H9 (cell line): ENCODE results near the gene ANTKMT. TPM values are rescaled to one million over a fixed set of nuclear protein-coding genes. Genes with fewer than 3 reads are reported as not detected.

Source experiments
- DNase-seq: peaks from one replicate; pipeline ENCODE4 v3.0.0-alpha.2; 2017
- H2AFZ ChIP-seq: one replicate; pipeline ENCODE4 v1.6.1; 2013; ENCODE audit warnings: mild to moderate bottlenecking, low read length, control low read depth, moderate library complexity
- H2AK5ac ChIP-seq: 2 replicates; pipeline ENCODE4 v1.6.1; 2013; ENCODE audit warnings: low read length, control low read depth, mixed read lengths; ENCODE audit not compliant: insufficient read length
- H2BK120ac ChIP-seq: one replicate; pipeline ENCODE4 v1.6.1; 2013; ENCODE audit warnings: low read depth, mild to moderate bottlenecking, low read length, control low read depth, inconsistent platforms; ENCODE audit not compliant: poor library complexity, severe bottlenecking
- H2BK12ac ChIP-seq: 2 replicates; pipeline ENCODE4 v1.6.1; 2013; ENCODE audit warnings: low read length, control low read depth, mixed read lengths, low read depth; ENCODE audit not compliant: insufficient read length
- H2BK15ac ChIP-seq: 2 replicates; pipeline ENCODE4 v1.6.1; 2013; ENCODE audit warnings: low read depth, low read length, control low read depth
- H2BK20ac ChIP-seq: one replicate; pipeline ENCODE4 v1.6.1; 2013; ENCODE audit warnings: low read depth, mild to moderate bottlenecking, low read length, control low read depth, inconsistent platforms; ENCODE audit not compliant: poor library complexity, severe bottlenecking
- H2BK5ac ChIP-seq: 2 replicates; pipeline ENCODE4 v1.6.1; 2013; ENCODE audit warnings: low read length, control low read depth, mixed read lengths; ENCODE audit not compliant: insufficient read length
- H3K14ac ChIP-seq: 2 replicates; pipeline ENCODE4 v1.6.1; 2013; ENCODE audit warnings: low read length, control low read depth; ENCODE audit not compliant: insufficient read depth
- H3K18ac ChIP-seq: 2 replicates; pipeline ENCODE4 v1.6.1; 2013; ENCODE audit warnings: low read depth, mild to moderate bottlenecking, mixed read lengths, low read length, control low read depth; ENCODE audit not compliant: insufficient read length
- H3K23ac ChIP-seq: 2 replicates; pipeline ENCODE4 v1.6.1; 2013; ENCODE audit warnings: low read length, control low read depth, mixed read lengths, low read depth; ENCODE audit not compliant: insufficient read length
- H3K23me2 ChIP-seq: 2 replicates; pipeline ENCODE4 v1.6.1; 2013; ENCODE audit warnings: low read depth, mild to moderate bottlenecking, mixed read lengths, low read length, control low read depth; ENCODE audit not compliant: insufficient read length, poor library complexity, severe bottlenecking
- H3K27ac ChIP-seq: 2 replicates; pipeline ENCODE4 v1.5.1; 2013; ENCODE audit warnings: low read length, control low read depth, mixed read lengths, low read depth; ENCODE audit not compliant: insufficient read length
- H3K27me3 ChIP-seq: 2 replicates; pipeline ENCODE4 v1.6.1; 2013; ENCODE audit warnings: low read length, control low read depth, inconsistent platforms; ENCODE audit not compliant: insufficient read depth
- H3K4ac ChIP-seq: 2 replicates; pipeline ENCODE4 v1.6.1; 2013; ENCODE audit warnings: low read depth, mild to moderate bottlenecking, control low read depth, inconsistent platforms, low read length, moderate library complexity
- H3K4me1 ChIP-seq: 2 replicates; pipeline ENCODE4 v1.6.1; 2013; ENCODE audit warnings: low read length, control low read depth, inconsistent platforms; ENCODE audit not compliant: insufficient read depth
- H3K4me2 ChIP-seq: 2 replicates; pipeline ENCODE4 v1.6.1; 2013; ENCODE audit warnings: low read length, control low read depth, mixed read lengths; ENCODE audit not compliant: insufficient read length, insufficient read depth
- H3K56ac ChIP-seq: 2 replicates; pipeline ENCODE4 v1.6.1; 2013; ENCODE audit warnings: low read depth, mild to moderate bottlenecking, mixed read lengths, low read length, control low read depth; ENCODE audit not compliant: insufficient read length
- H3K79me1 ChIP-seq: 2 replicates; pipeline ENCODE4 v1.6.1; 2013; ENCODE audit warnings: low read depth, mild to moderate bottlenecking, moderate library complexity, low read length, control low read depth, inconsistent platforms; ENCODE audit not compliant: insufficient read depth, poor library complexity, severe bottlenecking
- H3K79me2 ChIP-seq: 2 replicates; pipeline ENCODE4 v1.6.1; 2013; ENCODE audit warnings: low read length, control low read depth, inconsistent platforms; ENCODE audit not compliant: insufficient read depth
- H3K9ac ChIP-seq: 2 replicates; pipeline ENCODE4 v1.6.1; 2013; ENCODE audit warnings: low read length, control low read depth, mixed read lengths; ENCODE audit not compliant: insufficient read length; ENCODE audit errors: extremely low read depth
- H3K9me3 ChIP-seq: one replicate; pipeline ENCODE4 v1.6.1; 2013; ENCODE audit warnings: low read depth, low read length, inconsistent platforms; ENCODE audit not compliant: control insufficient read depth
- H3T11ph ChIP-seq: one replicate; pipeline ENCODE4 v1.6.1; 2013; ENCODE audit warnings: mild to moderate bottlenecking, low read length, control low read depth, inconsistent platforms
- H4K20me1 ChIP-seq: one replicate; pipeline ENCODE4 v1.6.1; 2013; ENCODE audit not compliant: control insufficient read depth, insufficient read length, insufficient read depth
- H4K5ac ChIP-seq: 2 replicates; pipeline ENCODE4 v1.6.1; 2013; ENCODE audit warnings: low read depth, mild to moderate bottlenecking, mixed read lengths, low read length, control low read depth; ENCODE audit not compliant: insufficient read length
- H4K8ac ChIP-seq: replicated peaks from 2 replicates; pipeline ENCODE4 v1.6.1; 2013; ENCODE audit warnings: low read length, control low read depth, mixed read lengths, low read depth; ENCODE audit not compliant: insufficient read length
- H4K91ac ChIP-seq: 2 replicates; pipeline ENCODE4 v1.6.1; 2013; ENCODE audit warnings: low read depth, mild to moderate bottlenecking, moderate library complexity, mixed read lengths, low read length, control low read depth; ENCODE audit not compliant: insufficient read length
- H3K27ac Mint-ChIP-seq, 3 experiments: 2 replicates in 2 of 3; 3 replicates in 1 of 3; pipeline ENCODE4 v1.8.0; 2020 to 2021; ENCODE audit warnings: mixed read lengths in 3 of 3, mild to moderate bottlenecking in 1 of 3, moderate library complexity in 1 of 3
- H3K27me3 Mint-ChIP-seq: 2 replicates; pipeline ENCODE4 v1.8.0; 2021; ENCODE audit warnings: low read depth, mild to moderate bottlenecking, moderate library complexity, mixed read lengths
- H3K36me3 Mint-ChIP-seq, 3 experiments: 2 replicates in 2 of 3; 3 replicates in 1 of 3; pipeline ENCODE4 v1.8.0; 2020 to 2021; ENCODE audit warnings: low read depth in 3 of 3, mixed read lengths in 3 of 3; ENCODE audit not compliant: insufficient read depth in 1 of 3
- H3K4me1 Mint-ChIP-seq, 2 experiments: 2 replicates each; pipeline ENCODE4 v1.8.0; 2020; ENCODE audit warnings: mixed read lengths in 2 of 2
- H3K4me3 Mint-ChIP-seq, 2 experiments: 2 replicates in 1 of 2; 3 replicates in 1 of 2; pipeline ENCODE4 v1.8.0; 2020 to 2021; ENCODE audit warnings: mild to moderate bottlenecking in 2 of 2, mixed read lengths in 2 of 2, moderate library complexity in 1 of 2
- H3K9me3 Mint-ChIP-seq, 2 experiments: 2 replicates in 1 of 2; 3 replicates in 1 of 2; pipeline ENCODE4 v1.8.0; 2020; ENCODE audit warnings: mild to moderate bottlenecking in 2 of 2, mixed read lengths in 2 of 2, moderate library complexity in 1 of 2
- CTCF ChIP-seq: fragments of 200-600 bp; sonication (generic); conservative IDR thresholded peaks from 3 replicates; pipeline ENCODE4 v1.8.0; 2021; ENCODE audit warnings: antibody characterized with exemption, mild to moderate bottlenecking
- WGBS: extraction: QIAGEN DNeasy Blood & Tissue Kit; methylation state at CpG from one replicate; pipeline ENCODE4 v1.1.7; 2013; ENCODE audit warnings: missing lambda C conversion rate, low lambda C conversion rate, mixed read lengths; ENCODE audit not compliant: insufficient read length; ENCODE audit errors: extremely low coverage; 5-methylcytosine and 5-hydroxymethylcytosine counted together
- total RNA-seq: library from RNA; stranded (reverse); gene quantifications from 2 replicates; pipeline ENCODE4 v1.2.1, GENCODE V29; 2021

Gene ANTKMT
- total RNA-seq, 1 experiment from 2014 or later = 31.5 TPM

- no peak overlapping the region for H3K56ac ChIP-seq
- no peak overlapping the region for H3K14ac ChIP-seq
- no peak overlapping the region for H2BK12ac ChIP-seq
- no peak overlapping the region for H3K18ac ChIP-seq
- H3K79me1 ChIP-seq = no peaks in the 10 kb centered on the region
- no peak overlapping the region for H2BK20ac ChIP-seq
- H2BK15ac ChIP-seq = no peak overlapping the region
- Mint-ChIP-seq H3K36me3 (peaks cover 0 to 3% (median 0%) of the 10 kb centered on the region in 3 experiments; a peak in 2 of 7 replicates), H3K27me3 (peaks cover 88% of the 10 kb centered on the region), H3K27ac (no peak overlapping the region), H3K9me3 (no peaks in the 10 kb centered on the region; a peak in 1 of 5 replicates), H3K4me3 (no peak overlapping the region), H3K4me1 (peaks cover 0 to 7% of the 10 kb centered on the region in 2 experiments; a peak in 1 of 4 replicates)
- H3K4ac ChIP-seq = no peak overlapping the region
- DNase-seq = no peak
- H3T11ph ChIP-seq = no peak overlapping the region
- H3K79me2 ChIP-seq = no peaks in the 10 kb centered on the region
- no peaks in the 10 kb centered on the region for H3K9me3 ChIP-seq
- H2BK120ac ChIP-seq = no peak overlapping the region
- H3K4me1 ChIP-seq = no peaks in the 10 kb centered on the region
- no peak overlapping the region for H2BK5ac ChIP-seq
- H3K27me3 ChIP-seq = peaks cover 57% of the 10 kb centered on the region
- no CpG with 5 or more reads among the region's 12 CpGs for WGBS
- no peak overlapping the region for H3K9ac ChIP-seq
- no peak overlapping the region for H3K4me2 ChIP-seq
- no peak for TF ChIP-seq CTCF
- no peak overlapping the region for H2AFZ ChIP-seq
- peaks cover 4% of the 10 kb centered on the region for H3K23me2 ChIP-seq
- H2AK5ac ChIP-seq = no peak overlapping the region
- H4K20me1 ChIP-seq = no peaks in the 10 kb centered on the region
- no peak overlapping the region for H4K8ac ChIP-seq
- H4K91ac ChIP-seq = no peak overlapping the region
- H3K23ac ChIP-seq = no peak overlapping the region
- H4K5ac ChIP-seq = no peak overlapping the region
- H3K27ac ChIP-seq = no peak overlapping the region
Measured at GRCh38 chr16:703406-703805, 17.5 kb upstream of the ANTKMT start.
